Thyroid gland (tissue), 4 donors: ENCODE data around the gene OTOS.

Experiments
- POLR2A ChIP-seq, 2 donors: fragments of 450-650 bp; IDR thresholded peaks; one replicate each; pipeline ENCODE4 v1.6.1; 2017; ENCODE audit warnings: antibody characterized with exemption in 2 of 2, mild to moderate bottlenecking in 2 of 2, moderate library complexity in 1 of 2
- TF ChIP-seq, protein P1 (sequence below), 6 experiments: fragments of 200-600 bp in 3 of 6; fragments of 450-650 bp in 3 of 6; sonication (generic) in 3 of 6; IDR thresholded peaks; one replicate each; pipeline ENCODE4 v1.5.1; 2016 to 2019; ENCODE audit warnings: antibody characterized with exemption in 6 of 6, mild to moderate bottlenecking in 2 of 6, inconsistent platforms in 1 of 6, moderate library complexity in 1 of 6

- TF ChIP-seq, protein P1, sequence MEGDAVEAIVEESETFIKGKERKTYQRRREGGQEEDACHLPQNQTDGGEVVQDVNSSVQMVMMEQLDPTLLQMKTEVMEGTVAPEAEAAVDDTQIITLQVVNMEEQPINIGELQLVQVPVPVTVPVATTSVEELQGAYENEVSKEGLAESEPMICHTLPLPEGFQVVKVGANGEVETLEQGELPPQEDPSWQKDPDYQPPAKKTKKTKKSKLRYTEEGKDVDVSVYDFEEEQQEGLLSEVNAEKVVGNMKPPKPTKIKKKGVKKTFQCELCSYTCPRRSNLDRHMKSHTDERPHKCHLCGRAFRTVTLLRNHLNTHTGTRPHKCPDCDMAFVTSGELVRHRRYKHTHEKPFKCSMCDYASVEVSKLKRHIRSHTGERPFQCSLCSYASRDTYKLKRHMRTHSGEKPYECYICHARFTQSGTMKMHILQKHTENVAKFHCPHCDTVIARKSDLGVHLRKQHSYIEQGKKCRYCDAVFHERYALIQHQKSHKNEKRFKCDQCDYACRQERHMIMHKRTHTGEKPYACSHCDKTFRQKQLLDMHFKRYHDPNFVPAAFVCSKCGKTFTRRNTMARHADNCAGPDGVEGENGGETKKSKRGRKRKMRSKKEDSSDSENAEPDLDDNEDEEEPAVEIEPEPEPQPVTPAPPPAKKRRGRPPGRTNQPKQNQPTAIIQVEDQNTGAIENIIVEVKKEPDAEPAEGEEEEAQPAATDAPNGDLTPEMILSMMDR (IDR thresholded peaks at IDR 0.05): no peak
- no peak for TF ChIP-seq POLR2A (IDR thresholded peaks at IDR 0.05)
These were observed 25.7 kb upstream of the OTOS start for GRCh38 chr2:240166191-240166590.
